ENCODE results near the gene GULP1.
"Not testable (repeated sequence)": the region's sequence is repeated elsewhere in the genome, so short reads cannot be mapped to it uniquely, and the experiment has no call there.

Gene GULP1

GRCh38 chr2:188527141-188527540 is 235.5 kb downstream of the GULP1 start:
- DNase-seq (ENCODE audit: low read depth in 2 of 2): no peak

- DNase-seq (ENCODE audit: low read depth in 2 of 2): no peak
Measured at GRCh38 chr2:188527581-188527993, 235.9 kb downstream of the GULP1 start.

- DNase-seq (ENCODE audit: low read depth in 2 of 2): no peak
Measured at GRCh38 chr2:188529710-188530109, 238.0 kb downstream of the GULP1 start.

- no peak for DNase-seq (ENCODE audit: low read depth in 2 of 2)
Measured at GRCh38 chr2:188534875-188535274, 243.2 kb downstream of the GULP1 start.

- no peak for DNase-seq (ENCODE audit: low read depth in 2 of 2)
Measured at GRCh38 chr2:188551671-188552070, 260.0 kb downstream of the GULP1 start.

GRCh38 chr2:188557081-188557480 is 265.4 kb downstream of the GULP1 start:
- no peak for DNase-seq (ENCODE audit: low read depth in 2 of 2)

GRCh38 chr2:188559455-188559854 is 267.8 kb downstream of the GULP1 start:
- DNase-seq (ENCODE audit: low read depth in 2 of 2): not testable (repeated sequence)

GRCh38 chr2:188561473-188561979 is 269.9 kb downstream of the GULP1 start:
- DNase-seq (ENCODE audit: low read depth in 2 of 2): no peak

GRCh38 chr2:188569431-188570165 is 277.9 kb downstream of the GULP1 start:
- DNase-seq (ENCODE audit: low read depth in 2 of 2): no peak

GRCh38 chr2:188570370-188570769 is 278.7 kb downstream of the GULP1 start:
- DNase-seq (ENCODE audit: low read depth in 2 of 2): no peak

GRCh38 chr2:188571543-188572303 is 280.0 kb downstream of the GULP1 start:
- no peak for DNase-seq (ENCODE audit: low read depth in 2 of 2)

GRCh38 chr2:188572592-188572991 is 280.9 kb downstream of the GULP1 start:
- no peak for DNase-seq (ENCODE audit: low read depth in 2 of 2)

GRCh38 chr2:188573453-188573852 is 281.8 kb downstream of the GULP1 start:
- no peak for DNase-seq (ENCODE audit: low read depth in 2 of 2)

- DNase-seq (ENCODE audit: low read depth in 2 of 2): no peak
Measured at GRCh38 chr2:188576006-188576405, 284.3 kb downstream of the GULP1 start.

- DNase-seq (ENCODE audit: low read depth in 2 of 2): no peak
Measured at GRCh38 chr2:188576651-188577050, 285.0 kb downstream of the GULP1 start.

GRCh38 chr2:188577231-188577630 is 285.6 kb downstream of the GULP1 start:
- DNase-seq (ENCODE audit: low read depth in 2 of 2): no peak

GRCh38 chr2:188580738-188581137 is 289.1 kb downstream of the GULP1 start:
- DNase-seq (ENCODE audit: low read depth in 2 of 2): no peak

GRCh38 chr2:188582211-188582610 is 290.5 kb downstream of the GULP1 start:
- DNase-seq (ENCODE audit: low read depth in 2 of 2): no peak

GRCh38 chr2:188588235-188588634 is 296.6 kb downstream of the GULP1 start:
- DNase-seq (ENCODE audit: low read depth in 2 of 2): no peak

- DNase-seq (ENCODE audit: low read depth in 2 of 2): no peak
Measured at GRCh38 chr2:188596054-188596453, 304.4 kb downstream of the GULP1 start.

GRCh38 chr2:188598551-188598950 is 306.9 kb downstream of the GULP1 start:
- no peak for DNase-seq (ENCODE audit: low read depth in 2 of 2)

- DNase-seq (ENCODE audit: low read depth in 2 of 2): no peak
Measured at GRCh38 chr2:188599140-188599539, 307.5 kb downstream of the GULP1 start.
